Measurements from ENCODE around the gene SRRM5.
A peak's percentile ranks its signal among the peaks of the same experiment; 100 is the strongest.
"Not testable (repeated sequence)": the region's sequence is repeated elsewhere in the genome, so short reads cannot be mapped to it uniquely, and the experiment has no call there.

SRRM5 gene, protein sequence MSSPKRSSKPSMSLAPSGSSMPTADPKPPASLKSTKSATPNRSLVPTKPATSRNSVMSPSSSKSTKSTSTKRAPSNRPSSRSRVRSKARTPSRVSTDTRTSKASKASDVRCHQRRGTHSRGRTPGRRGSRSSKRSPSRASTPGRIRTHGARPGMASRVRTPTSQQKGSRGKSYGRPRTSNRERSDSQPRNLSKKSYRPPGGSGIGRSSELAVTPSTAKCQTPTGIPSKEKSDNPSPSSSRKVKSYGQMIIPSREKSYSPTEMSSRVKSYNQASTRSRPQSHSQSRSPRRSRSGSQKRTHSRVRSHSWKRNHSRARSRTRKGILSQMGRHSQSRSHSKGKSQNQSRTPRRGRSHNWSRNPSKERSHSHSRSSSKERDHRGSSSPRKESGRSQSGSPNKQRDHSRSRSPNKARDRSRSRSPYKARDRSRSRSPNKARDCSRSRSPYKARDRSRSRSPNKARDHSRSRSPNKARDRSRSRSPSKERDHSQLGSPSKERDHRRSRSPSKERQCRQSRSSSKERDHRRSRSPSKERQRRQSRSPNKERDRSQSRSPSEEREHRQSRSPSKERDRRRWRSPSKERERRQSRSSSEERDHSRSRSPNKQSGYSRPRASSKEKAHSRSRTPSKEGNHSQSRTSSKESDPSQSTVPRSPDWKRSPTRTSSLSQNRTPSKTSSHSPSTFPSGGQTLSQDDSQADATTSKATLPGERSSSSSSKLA

DNA sequence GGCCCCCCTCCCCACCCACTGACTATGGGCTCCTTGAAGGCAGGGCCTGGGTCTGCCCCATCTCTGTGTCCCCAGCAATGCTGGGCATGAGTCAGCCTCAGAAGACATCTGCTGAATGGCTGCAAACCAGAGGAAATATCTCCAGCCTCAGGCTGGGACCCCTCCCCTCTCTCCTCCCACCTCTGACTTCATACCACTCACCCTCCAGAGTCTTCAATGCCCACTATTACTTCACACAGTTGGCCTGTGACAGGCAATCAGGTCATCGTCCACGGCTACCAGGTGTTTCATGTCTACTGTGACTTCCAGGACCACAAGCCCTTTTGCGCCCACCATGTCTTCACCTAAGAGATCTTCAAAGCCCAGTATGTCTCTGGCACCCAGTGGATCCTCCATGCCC lies at the start of gene SRRM5:
SRRM5 (plus strand) TSS at position 301 of the 400 bp plus-strand sequence; CDS start at position 335, 34 bp downstream.
- no peak for DNase-seq (ENCODE audit: low spot score)

DNA sequence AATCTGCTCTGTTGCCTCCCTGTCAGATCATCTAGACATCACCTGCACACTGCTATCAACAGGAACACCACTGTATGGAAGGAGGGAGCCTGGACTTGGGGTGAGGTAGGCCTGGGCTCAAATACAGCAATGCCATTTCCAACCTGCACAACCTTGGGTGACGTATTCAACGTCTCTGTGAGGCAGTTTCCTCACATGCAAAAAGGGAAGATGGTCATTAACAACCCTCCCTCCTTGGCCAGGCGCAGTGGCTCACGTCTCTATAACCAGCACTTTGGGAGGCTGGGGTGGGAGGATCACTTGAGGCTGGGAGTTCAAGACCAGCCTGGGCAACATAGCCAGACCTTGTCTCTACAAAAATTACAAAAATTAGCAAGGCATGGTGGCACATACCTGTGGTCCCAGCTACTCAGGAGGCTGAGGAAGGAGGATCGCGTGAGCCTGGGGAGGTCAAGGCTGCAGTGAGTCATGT lies 49.6 kb upstream of the SRRM5 start:
- DNase-seq (ENCODE audit: low spot score), result no peak

GRCh38 chr19:43562698-43563241 lies 49.1 kb upstream of the SRRM5 start:
- DNase-seq (ENCODE audit: low spot score), result peak; percentile 73

- DNase-seq (ENCODE audit: low spot score), result no peak
Observed at GRCh38 chr19:43563816-43564457, 48.0 kb upstream of the SRRM5 start.

GRCh38 chr19:43564800-43565199 lies 47.1 kb upstream of the SRRM5 start:
- DNase-seq (ENCODE audit: low spot score), result no peak

GRCh38 chr19:43569657-43570056 lies 42.2 kb upstream of the SRRM5 start:
- no peak for DNase-seq (ENCODE audit: low spot score)

DNA sequence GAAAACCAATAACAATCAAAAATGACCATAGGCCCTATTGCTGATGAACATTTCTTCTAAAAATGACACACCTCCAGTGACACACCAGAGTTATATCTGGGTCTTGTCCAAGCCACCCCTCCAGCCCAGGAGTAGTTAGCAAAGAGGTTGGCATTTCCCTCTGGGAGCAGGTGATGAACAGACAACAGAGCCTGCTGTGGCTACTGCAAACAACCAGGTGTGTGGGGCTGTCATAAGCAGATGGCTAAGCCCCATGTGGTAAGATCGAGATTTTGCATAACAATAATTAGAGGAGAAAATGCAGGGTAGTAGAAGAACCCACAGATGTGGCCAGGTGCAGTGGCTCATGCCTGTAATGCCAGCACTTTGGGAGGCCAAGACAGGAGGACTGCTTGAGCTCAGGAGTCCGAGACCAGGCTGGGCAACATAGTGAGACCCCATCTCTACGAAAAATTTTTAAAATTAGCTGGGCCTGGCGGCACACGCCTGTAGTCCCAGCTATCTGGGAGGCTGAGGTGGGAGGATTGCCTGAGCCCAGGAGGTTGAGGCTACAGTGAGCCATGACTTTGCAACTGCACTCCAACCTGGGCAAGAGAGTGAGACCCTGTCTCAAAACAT lies 41.6 kb upstream of the SRRM5 start:
- DNase-seq (ENCODE audit: low spot score), result no peak

DNA sequence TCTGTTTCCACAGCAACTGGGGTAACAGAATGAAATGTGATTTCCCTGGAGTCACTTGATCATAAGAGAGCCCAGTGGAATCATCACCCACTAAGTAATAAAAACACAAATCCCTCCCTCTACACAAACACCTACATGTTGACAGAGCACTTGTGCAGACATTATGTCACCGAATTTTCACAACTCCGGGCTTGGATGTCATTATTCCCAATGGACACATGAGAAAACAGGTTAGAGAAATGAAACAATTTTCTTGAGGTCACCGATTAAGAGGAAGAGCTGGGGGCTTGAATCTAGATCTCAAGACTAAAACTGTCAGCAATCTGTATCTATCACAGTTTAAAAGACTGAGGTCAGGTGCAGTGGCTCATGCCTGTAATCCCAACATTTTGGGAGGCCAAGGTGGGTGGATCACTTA lies 39.7 kb upstream of the SRRM5 start:
- no peak for DNase-seq (ENCODE audit: low spot score)

DNA sequence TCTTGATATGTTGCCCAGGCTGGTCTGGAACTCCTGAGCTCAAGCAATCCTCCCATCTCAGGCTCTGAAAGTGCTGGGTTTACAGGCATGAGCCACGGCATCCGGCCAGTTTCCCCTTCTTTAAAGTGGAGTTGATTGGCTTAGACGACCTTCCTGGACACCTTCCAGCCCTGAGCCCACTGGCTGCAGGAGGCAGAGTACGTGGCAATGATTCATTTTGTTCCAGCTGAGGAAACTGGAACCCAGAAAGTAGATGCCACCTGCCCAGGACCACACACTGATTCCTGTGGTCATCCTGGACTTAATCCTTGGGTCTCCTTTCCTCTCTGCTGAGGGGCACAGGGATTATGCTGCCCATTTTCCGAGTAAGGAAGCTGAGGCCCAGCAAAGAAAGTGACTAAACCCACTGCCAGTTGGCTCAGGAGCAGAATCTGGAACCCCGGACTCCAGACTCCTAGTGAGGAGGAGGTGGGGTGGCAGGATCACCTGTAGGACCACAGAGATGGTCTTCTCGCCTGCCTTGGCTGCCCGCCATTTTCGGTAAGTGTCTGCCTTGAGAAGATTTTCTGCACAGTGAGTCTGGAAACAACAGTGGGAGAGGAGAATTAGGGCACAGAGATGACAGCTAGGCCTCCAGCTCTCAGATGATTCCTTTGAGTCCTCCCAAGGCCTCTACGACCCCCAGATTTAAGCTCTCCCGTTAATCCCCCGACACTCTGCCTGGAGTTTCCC lies 37.3 kb upstream of the SRRM5 start:
- peak; percentile 91 for DNase-seq (ENCODE audit: low spot score)

- peak; percentile 98 for DNase-seq (ENCODE audit: low spot score)
Observed at GRCh38 chr19:43575156-43575950, 36.5 kb upstream of the SRRM5 start, which contains the start of the genes PINLYP and XRCC1. TSS of gene PINLYP (plus strand) at chr19:43575801. CDS start at chr19:43577192, 1,391 bp downstream. TSS of gene XRCC1 (minus strand) at chr19:43575527. CDS start at chr19:43575458, 69 bp downstream.

- no peak for DNase-seq (ENCODE audit: low spot score)
Observed at GRCh38 chr19:43575955-43576878, 35.7 kb upstream of the SRRM5 start.

GRCh38 chr19:43578787-43579186 lies 33.1 kb upstream of the SRRM5 start:
- no peak for DNase-seq (ENCODE audit: low spot score)

- no peak for DNase-seq (ENCODE audit: low spot score)
Observed at GRCh38 chr19:43581467-43581866, 30.4 kb upstream of the SRRM5 start.

DNA sequence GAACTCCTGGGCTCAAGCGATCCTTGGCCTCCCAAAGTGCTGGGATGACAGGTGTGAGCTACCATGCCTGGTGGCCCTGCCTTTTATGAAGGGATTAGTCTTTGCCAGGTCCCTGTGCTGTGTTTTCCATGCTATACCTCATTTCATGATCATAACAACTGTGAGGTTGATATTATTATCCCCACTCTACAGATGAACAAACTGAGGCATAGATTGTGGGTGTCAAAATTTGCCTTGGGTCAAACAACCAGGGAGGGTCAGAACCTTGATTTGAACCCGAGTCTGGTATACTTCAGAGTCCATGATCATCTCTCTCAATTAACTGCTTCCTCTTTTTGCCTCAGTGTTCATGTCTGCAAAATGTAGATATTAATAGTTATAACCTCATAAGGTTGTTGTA lies 29.4 kb upstream of the SRRM5 start:
- DNase-seq (ENCODE audit: low spot score), result no peak

GRCh38 chr19:43584484-43584883 lies 27.4 kb upstream of the SRRM5 start:
- DNase-seq (ENCODE audit: low spot score), result no peak

GRCh38 chr19:43586346-43586745 lies 25.5 kb upstream of the SRRM5 start:
- DNase-seq (ENCODE audit: low spot score), result no peak

GRCh38 chr19:43587029-43587428 lies 24.9 kb upstream of the SRRM5 start:
- DNase-seq (ENCODE audit: low spot score), result not testable (repeated sequence)

GRCh38 chr19:43589277-43589676 lies 22.6 kb upstream of the SRRM5 start:
- DNase-seq (ENCODE audit: low spot score), result no peak

- no peak for DNase-seq (ENCODE audit: low spot score)
Observed at GRCh38 chr19:43589678-43590077, 22.2 kb upstream of the SRRM5 start.
